Liver (tissue), 9 donors: ENCODE results near the gene FAM117A. TPM values are rescaled to one million over a fixed set of nuclear protein-coding genes. Genes with fewer than 3 reads are reported as not detected.

Experiments used
- DNase-seq: peaks from one replicate; pipeline ENCODE4 v3.0.0-alpha.2; 2017; ENCODE audit warnings: low spot score
- H3K27ac ChIP-seq, 2 donors: one replicate each; pipeline ENCODE4 v1.7.0; 2013; ENCODE audit warnings: inconsistent platforms in 2 of 2, low read length in 2 of 2, control low read depth in 1 of 2, low read depth in 1 of 2, mild to moderate bottlenecking in 1 of 2
- H3K27me3 ChIP-seq, 4 donors: one replicate each; pipeline versions ENCODE4 v1.6.1 to v1.7.0; 2013; ENCODE audit warnings: low read length in 3 of 4, inconsistent platforms in 1 of 4, mild to moderate bottlenecking in 1 of 4, moderate library complexity in 1 of 4; ENCODE audit not compliant: control insufficient read depth in 4 of 4, insufficient read depth in 4 of 4
- H3K36me3 ChIP-seq, 4 donors: one replicate each; pipeline versions ENCODE4 v1.6.1 to v1.7.0; 2013; ENCODE audit warnings: low read length in 3 of 4, mild to moderate bottlenecking in 3 of 4, low read depth in 1 of 4, moderate library complexity in 1 of 4; ENCODE audit not compliant: control insufficient read depth in 4 of 4, insufficient read depth in 3 of 4
- H3K4me1 ChIP-seq, 4 donors: one replicate each; pipeline versions ENCODE4 v1.6.1 to v1.7.0; 2013; ENCODE audit warnings: low read length in 3 of 4, mild to moderate bottlenecking in 3 of 4, moderate library complexity in 1 of 4; ENCODE audit not compliant: control insufficient read depth in 4 of 4, insufficient read depth in 4 of 4
- H3K4me3 ChIP-seq, 3 donors: one replicate each; pipeline versions ENCODE4 v1.6.1 to v1.7.0; 2013; ENCODE audit warnings: low read length in 3 of 3, control low read depth in 1 of 3, low read depth in 1 of 3, mild to moderate bottlenecking in 1 of 3
- H3K9ac ChIP-seq, 2 donors: one replicate each; pipeline ENCODE4 v1.7.0; 2013; ENCODE audit warnings: low read length in 2 of 2, mild to moderate bottlenecking in 2 of 2, moderate library complexity in 2 of 2, control low read depth in 1 of 2, low read depth in 1 of 2
- H3K9me3 ChIP-seq, 4 donors: one replicate each; pipeline versions ENCODE4 v1.6.1 to v1.7.0; 2013; ENCODE audit warnings: low read length in 3 of 4; ENCODE audit not compliant: control insufficient read depth in 4 of 4
- EGR1 ChIP-seq, 2 donors: IDR thresholded peaks; 2 replicates each; pipeline ENCODE4 v1.6.1; 2016 to 2018; ENCODE audit warnings: antibody characterized with exemption in 2 of 2, low read depth in 2 of 2
- FOXA2 ChIP-seq: IDR thresholded peaks from 2 replicates; pipeline ENCODE4 v1.6.1; 2016; ENCODE audit warnings: antibody characterized with exemption
- GABPA ChIP-seq, 2 donors: IDR thresholded peaks in 1 of 2; conservative IDR thresholded peaks in 1 of 2; 2 replicates each; pipeline ENCODE4 v1.6.1; 2016; ENCODE audit warnings: antibody characterized with exemption in 2 of 2, mild to moderate bottlenecking in 1 of 2, moderate library complexity in 1 of 2
- HNF4A ChIP-seq, 2 donors: conservative IDR thresholded peaks; 2 replicates each; pipeline ENCODE4 v1.6.1; 2016; ENCODE audit warnings: antibody characterized with exemption in 2 of 2, mild to moderate bottlenecking in 2 of 2
- JUND ChIP-seq, 2 donors: IDR thresholded peaks; 2 replicates each; pipeline ENCODE4 v1.6.1; 2016; ENCODE audit warnings: antibody characterized with exemption in 2 of 2
- MAX ChIP-seq: IDR thresholded peaks from 2 replicates; pipeline ENCODE4 v1.6.1; 2016; ENCODE audit warnings: antibody characterized with exemption
- RAD21 ChIP-seq, 2 donors: IDR thresholded peaks; 2 replicates each; pipeline ENCODE4 v1.6.1; 2016; ENCODE audit warnings: antibody characterized with exemption in 2 of 2, mild to moderate bottlenecking in 2 of 2
- SP1 ChIP-seq: IDR thresholded peaks from 2 replicates; pipeline ENCODE4 v1.6.1; 2018; ENCODE audit warnings: antibody characterized with exemption, mild to moderate bottlenecking
- YY1 ChIP-seq: IDR thresholded peaks from 2 replicates; pipeline ENCODE4 v1.6.1; 2016; ENCODE audit warnings: antibody characterized with exemption, mild to moderate bottlenecking
- ZBTB33 ChIP-seq: IDR thresholded peaks from 2 replicates; pipeline ENCODE4 v1.6.1; 2016; ENCODE audit warnings: antibody characterized with exemption
- WGBS: extraction: QIAGEN DNeasy Blood & Tissue Kit; methylation state at CpG from one replicate; pipeline ENCODE4 v1.1.7; 2013; 5-methylcytosine and 5-hydroxymethylcytosine counted together
- polyA plus RNA-seq, 2 donors: library from polyadenylated mRNA; stranded (reverse) in 1 of 2; unstranded in 1 of 2; fragments of 200-250 nt in 1 of 2; fragments of >200 nt in 1 of 2; fragmentation: Nextera tagmentation in 1 of 2; extraction: Ambion mirVana in 1 of 2; gene quantifications; one replicate each; pipeline versions ENCODE4 v1.2.1 to v1.2.3, GENCODE V29; 2013 to 2015
- total RNA-seq, 2 donors: library from RNA; depleted of rRNA; stranded (reverse); fragments of >200 nt; gene quantifications; one replicate each; pipeline ENCODE4 v1.2.3, GENCODE V29; 2014
- TF ChIP-seq, protein P1 (sequence below): IDR thresholded peaks from 2 replicates; pipeline ENCODE4 v1.6.1; 2016; ENCODE audit warnings: antibody characterized with exemption, mild to moderate bottlenecking
- donor health status: healthy.
- donor health status: healthy.
- donor health status: healthy.
- donor health status: healthy.
- donor health status: healthy.

The FAM117A gene
- total and polyA plus RNA-seq, 4 donors: 4.5 to 39.3 (median 5.5) TPM

GRCh38 chr17:49764559-49765180, 739 bp upstream of the FAM117A start:
- Histone ChIP-seq H3K4me1 (peaks cover 2 to 18% (median 14%) of the 10 kb centered on the region in 4 donors), H3K27ac (peak overlapping the region in 1 of 2 donors; percentile 13), H3K4me3 (peak overlapping the region in 2 of 3 donors; percentile 4 to 48), H3K36me3 (no peaks in the 10 kb centered on the region), H3K9ac (no peak overlapping the region), H3K9me3 (no peaks in the 10 kb centered on the region), H3K27me3 (no peaks in the 10 kb centered on the region)
- DNase-seq: no peak
- WGBS: 15% methylated on average over 8 of the region's 8 CpGs
- TF ChIP-seq SP1 (no peak), EGR1 (IDR thresholded peaks at IDR 0.05; ENCODE audit: low read depth in 2 of 2) (peak in 1 of 2 donors; percentile 0)

GRCh38 chr17:49762151-49762941, 1.6 kb downstream of the FAM117A start:
- 79% methylated on average over 6 of the region's 6 CpGs for WGBS

DNA sequence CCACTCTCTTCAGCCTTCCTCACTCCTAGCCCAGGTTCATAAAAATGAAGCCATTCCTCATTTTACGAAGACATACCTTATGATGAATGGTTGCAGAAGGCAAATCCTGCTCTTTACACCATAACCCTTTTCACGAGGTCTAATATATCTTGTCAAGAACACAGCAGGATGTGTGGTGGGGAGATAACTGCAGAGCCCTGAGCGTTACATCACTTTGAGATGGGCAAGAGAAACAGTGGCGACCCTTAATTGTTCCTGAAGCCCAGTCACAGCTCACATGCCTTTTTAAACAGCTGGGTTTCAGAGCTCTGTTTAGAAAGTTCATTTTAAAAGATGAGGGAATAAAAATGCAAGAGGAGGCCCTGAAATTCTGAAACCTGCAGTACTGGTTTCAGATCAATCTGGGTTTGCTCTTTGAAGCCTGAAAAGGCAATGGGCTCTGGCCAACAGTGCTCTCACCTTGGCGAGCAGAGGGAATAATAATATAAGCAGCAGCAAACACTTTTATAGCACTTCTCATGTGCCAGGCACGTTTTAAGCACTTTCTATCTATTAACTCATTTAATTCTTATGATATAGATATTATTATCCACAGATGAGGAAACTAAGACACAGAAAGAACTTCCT, 2.9 kb downstream of the FAM117A start:
- H3K4me3 ChIP-seq: no peak overlapping the region
- peaks cover 0 to 3% (median 0%) of the 10 kb centered on the region in 4 donors for H3K36me3 ChIP-seq
- H3K27me3 ChIP-seq: no peaks in the 10 kb centered on the region
- no peaks in the 10 kb centered on the region for H3K9me3 ChIP-seq
- peaks cover 2 to 18% (median 14%) of the 10 kb centered on the region in 4 donors for H3K4me1 ChIP-seq
- TF ChIP-seq RAD21 (IDR thresholded peaks at IDR 0.05) (no peak), YY1 (no peak), HNF4A (conservative IDR thresholded peaks at IDR 0.05) (no peak), ZBTB33 (no peak), EGR1 (IDR thresholded peaks at IDR 0.05; ENCODE audit: low read depth in 2 of 2) (no peak), JUND (IDR thresholded peaks at IDR 0.05) (no peak), FOXA2 (no peak), MAX (no peak)
- TF ChIP-seq, protein P1, sequence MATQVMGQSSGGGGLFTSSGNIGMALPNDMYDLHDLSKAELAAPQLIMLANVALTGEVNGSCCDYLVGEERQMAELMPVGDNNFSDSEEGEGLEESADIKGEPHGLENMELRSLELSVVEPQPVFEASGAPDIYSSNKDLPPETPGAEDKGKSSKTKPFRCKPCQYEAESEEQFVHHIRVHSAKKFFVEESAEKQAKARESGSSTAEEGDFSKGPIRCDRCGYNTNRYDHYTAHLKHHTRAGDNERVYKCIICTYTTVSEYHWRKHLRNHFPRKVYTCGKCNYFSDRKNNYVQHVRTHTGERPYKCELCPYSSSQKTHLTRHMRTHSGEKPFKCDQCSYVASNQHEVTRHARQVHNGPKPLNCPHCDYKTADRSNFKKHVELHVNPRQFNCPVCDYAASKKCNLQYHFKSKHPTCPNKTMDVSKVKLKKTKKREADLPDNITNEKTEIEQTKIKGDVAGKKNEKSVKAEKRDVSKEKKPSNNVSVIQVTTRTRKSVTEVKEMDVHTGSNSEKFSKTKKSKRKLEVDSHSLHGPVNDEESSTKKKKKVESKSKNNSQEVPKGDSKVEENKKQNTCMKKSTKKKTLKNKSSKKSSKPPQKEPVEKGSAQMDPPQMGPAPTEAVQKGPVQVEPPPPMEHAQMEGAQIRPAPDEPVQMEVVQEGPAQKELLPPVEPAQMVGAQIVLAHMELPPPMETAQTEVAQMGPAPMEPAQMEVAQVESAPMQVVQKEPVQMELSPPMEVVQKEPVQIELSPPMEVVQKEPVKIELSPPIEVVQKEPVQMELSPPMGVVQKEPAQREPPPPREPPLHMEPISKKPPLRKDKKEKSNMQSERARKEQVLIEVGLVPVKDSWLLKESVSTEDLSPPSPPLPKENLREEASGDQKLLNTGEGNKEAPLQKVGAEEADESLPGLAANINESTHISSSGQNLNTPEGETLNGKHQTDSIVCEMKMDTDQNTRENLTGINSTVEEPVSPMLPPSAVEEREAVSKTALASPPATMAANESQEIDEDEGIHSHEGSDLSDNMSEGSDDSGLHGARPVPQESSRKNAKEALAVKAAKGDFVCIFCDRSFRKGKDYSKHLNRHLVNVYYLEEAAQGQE: no peak
- no peak for DNase-seq
- no peak overlapping the region for H3K9ac ChIP-seq
- no peak overlapping the region for H3K27ac ChIP-seq
- WGBS: 75% methylated on average over 6 of the region's 6 CpGs

More at GRCh38 chr17:49762151-49762941, 1.6 kb downstream of the FAM117A start:
- Histone ChIP-seq H3K9ac (no peak overlapping the region), H3K36me3 (peaks cover 0 to 3% (median 0%) of the 10 kb centered on the region in 4 donors), H3K4me1 (peaks cover 2 to 18% (median 14%) of the 10 kb centered on the region in 4 donors), H3K27ac (no peak overlapping the region), H3K9me3 (no peaks in the 10 kb centered on the region), H3K4me3 (peak overlapping the region in 1 of 3 donors; percentile 92), H3K27me3 (no peaks in the 10 kb centered on the region)
- no peak for TF ChIP-seq GABPA (IDR thresholded peaks at IDR 0.05 in 1 of 2, conservative IDR thresholded peaks at IDR 0.05 in 1 of 2)
- TF ChIP-seq EGR1 (IDR thresholded peaks at IDR 0.05; ENCODE audit: low read depth in 2 of 2): no peak
- DNase-seq: no peak
